Colonic mucosa (tissue), 4 donors: Measurements from ENCODE around the gene SEC16A. TPM values are rescaled to one million over a fixed set of nuclear protein-coding genes. Genes with fewer than 3 reads are reported as not detected.

Source experiments
- DNase-seq: peaks from one replicate; pipeline ENCODE4 v3.0.0-alpha.2; 2020
- H3K27ac ChIP-seq: fragments of 200-600 bp; one replicate; pipeline ENCODE4 v1.8.0; 2021
- H3K27me3 ChIP-seq: fragments of 200-600 bp; one replicate; pipeline ENCODE4 v1.8.0; 2021
- H3K36me3 ChIP-seq: fragments of 200-600 bp; one replicate; pipeline ENCODE4 v1.8.0; 2021
- H3K4me1 ChIP-seq: fragments of 200-600 bp; one replicate; pipeline ENCODE4 v1.8.0; 2021; ENCODE audit warnings: mild to moderate bottlenecking
- H3K4me3 ChIP-seq: fragments of 200-600 bp; one replicate; pipeline ENCODE4 v1.8.0; 2021
- H3K9ac ChIP-seq, 2 donors: one replicate each; pipeline ENCODE4 v1.7.0; 2013; ENCODE audit warnings: control low read depth in 2 of 2, low read depth in 2 of 2, low read length in 2 of 2
- H3K9me3 ChIP-seq: fragments of 200-600 bp; one replicate; pipeline ENCODE4 v1.8.0; 2021
- intact Hi-C: fragments of 100-400 bp; cut with DNase I; formaldehyde crosslinking; loops from one replicate; pipeline ENCODE4 v1.14.1; 2022
- total RNA-seq, 2 donors: library from RNA; stranded (reverse); fragmentation: NEBNext Ultra II Directional in 1 of 2; extraction: Animal tissue kit (Norgen Biotek cat#: 25700) in 1 of 2; gene quantifications; one replicate each; pipeline ENCODE4 v1.2.1, GENCODE V29; 2021
- TF ChIP-seq, protein P1 (sequence below): fragments of 200-600 bp; IDR thresholded peaks from one replicate; pipeline ENCODE4 v1.8.0; 2022; ENCODE audit warnings: antibody characterized with exemption, mild to moderate bottlenecking
- donor health status: healthy.
- donor health status: DM: no; HTN: no; CAD: no.
- donor health status: DM: no; HTN: no; CAD: no.

Gene SEC16A
- total RNA-seq, 2 donors from 2014 or later, result 66.2 to 104 TPM

DNA sequence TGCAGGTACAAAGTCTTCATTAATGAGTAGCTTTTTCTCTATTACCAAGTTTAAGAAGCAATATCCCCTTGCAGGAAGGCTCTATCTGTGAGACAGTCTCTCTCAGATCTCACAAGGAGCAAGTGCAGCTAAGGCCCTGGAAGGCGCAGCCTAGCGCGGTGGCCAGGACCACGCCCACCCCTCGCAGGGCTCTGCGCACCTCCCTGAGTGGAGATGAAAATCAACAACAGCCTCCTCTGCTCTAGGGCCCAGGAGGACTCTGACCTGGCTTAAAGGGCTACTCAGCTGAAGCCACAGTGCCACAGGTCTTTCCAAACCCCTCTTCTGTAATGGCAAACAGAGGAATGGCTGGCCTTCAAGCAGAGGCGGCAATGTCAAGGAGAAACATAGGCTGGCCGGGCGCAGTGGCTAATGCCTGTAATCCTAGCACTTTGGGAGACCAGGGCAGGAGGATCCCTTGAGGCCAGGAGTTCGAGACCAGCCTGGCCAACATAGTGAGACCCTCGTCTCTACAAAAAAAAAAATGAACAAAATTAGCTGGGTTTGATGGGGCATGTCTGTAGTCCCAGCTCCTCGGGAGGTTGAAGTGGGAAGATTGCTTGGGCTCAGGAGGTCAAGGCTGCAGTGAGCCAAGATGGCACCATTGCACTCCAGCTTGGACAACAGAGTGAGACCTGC lies 11.9 kb downstream of the SEC16A start:
- H3K36me3 ChIP-seq, result peaks cover 47% of the 10 kb centered on the region
- H3K27me3 ChIP-seq, result no peaks in the 10 kb centered on the region
- intact Hi-C loops, result no loop called here
- no peak overlapping the region for H3K4me3 ChIP-seq
- no peaks in the 10 kb centered on the region for H3K4me1 ChIP-seq
- no peak overlapping the region for H3K27ac ChIP-seq
- TF ChIP-seq, protein P1, sequence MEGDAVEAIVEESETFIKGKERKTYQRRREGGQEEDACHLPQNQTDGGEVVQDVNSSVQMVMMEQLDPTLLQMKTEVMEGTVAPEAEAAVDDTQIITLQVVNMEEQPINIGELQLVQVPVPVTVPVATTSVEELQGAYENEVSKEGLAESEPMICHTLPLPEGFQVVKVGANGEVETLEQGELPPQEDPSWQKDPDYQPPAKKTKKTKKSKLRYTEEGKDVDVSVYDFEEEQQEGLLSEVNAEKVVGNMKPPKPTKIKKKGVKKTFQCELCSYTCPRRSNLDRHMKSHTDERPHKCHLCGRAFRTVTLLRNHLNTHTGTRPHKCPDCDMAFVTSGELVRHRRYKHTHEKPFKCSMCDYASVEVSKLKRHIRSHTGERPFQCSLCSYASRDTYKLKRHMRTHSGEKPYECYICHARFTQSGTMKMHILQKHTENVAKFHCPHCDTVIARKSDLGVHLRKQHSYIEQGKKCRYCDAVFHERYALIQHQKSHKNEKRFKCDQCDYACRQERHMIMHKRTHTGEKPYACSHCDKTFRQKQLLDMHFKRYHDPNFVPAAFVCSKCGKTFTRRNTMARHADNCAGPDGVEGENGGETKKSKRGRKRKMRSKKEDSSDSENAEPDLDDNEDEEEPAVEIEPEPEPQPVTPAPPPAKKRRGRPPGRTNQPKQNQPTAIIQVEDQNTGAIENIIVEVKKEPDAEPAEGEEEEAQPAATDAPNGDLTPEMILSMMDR, result no peak
- no peak overlapping the region for H3K9ac ChIP-seq
- H3K9me3 ChIP-seq, result no peaks in the 10 kb centered on the region
- no peak for DNase-seq

DNA sequence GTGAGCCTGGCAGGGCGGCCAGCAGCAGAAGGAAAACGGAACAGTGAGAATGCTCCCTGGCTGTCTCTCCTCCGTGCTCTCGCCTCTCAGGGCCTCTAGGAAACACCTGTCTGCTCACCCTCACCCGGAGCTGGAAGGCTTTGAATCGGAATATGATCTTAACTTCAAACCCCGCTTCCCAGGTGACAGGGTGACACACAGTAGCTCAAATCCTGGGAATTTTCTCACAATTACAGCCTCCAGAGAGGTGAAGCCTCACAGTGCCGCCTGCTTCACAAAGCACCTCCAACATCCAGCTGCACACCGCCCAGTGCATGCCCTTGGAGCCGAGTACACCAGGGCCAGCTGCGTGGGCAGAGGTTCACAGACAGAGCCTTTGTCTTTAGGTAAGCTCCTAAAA lies 12.5 kb downstream of the SEC16A start:
- intact Hi-C loops, result no loop called here
- H3K27ac ChIP-seq, result no peak overlapping the region
- no peak overlapping the region for H3K9ac ChIP-seq
- H3K4me1 ChIP-seq, result no peaks in the 10 kb centered on the region
- H3K27me3 ChIP-seq, result no peaks in the 10 kb centered on the region
- no peak for DNase-seq
- no peak overlapping the region for H3K4me3 ChIP-seq
- H3K9me3 ChIP-seq, result no peaks in the 10 kb centered on the region
- peaks cover 47% of the 10 kb centered on the region for H3K36me3 ChIP-seq
- TF ChIP-seq, protein P1, result no peak

DNA sequence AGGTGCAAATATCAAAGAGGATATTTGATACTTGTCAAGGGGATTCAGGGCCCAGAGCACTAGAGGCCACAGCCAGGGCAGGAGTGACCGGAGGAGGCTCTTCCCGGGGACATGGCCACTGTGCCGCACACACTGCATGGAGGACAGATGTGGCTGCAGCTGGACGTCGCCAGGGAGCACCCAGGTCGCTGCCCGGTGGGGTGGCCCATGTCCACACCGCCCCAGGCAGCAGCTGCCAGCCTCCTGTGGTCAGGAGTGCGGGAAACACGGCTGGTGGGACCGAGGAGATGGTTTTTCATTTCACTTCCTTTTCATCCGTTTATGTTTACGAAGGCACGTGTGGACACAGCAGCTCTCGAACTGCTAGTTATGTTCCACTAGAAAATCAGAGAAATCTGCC lies 15.1 kb downstream of the SEC16A start:
- DNase-seq, result no peak
- Histone ChIP-seq H3K9ac (no peak overlapping the region), H3K36me3 (peaks cover 44% of the 10 kb centered on the region), H3K9me3 (no peaks in the 10 kb centered on the region), H3K27me3 (no peaks in the 10 kb centered on the region), H3K4me1 (no peaks in the 10 kb centered on the region), H3K4me3 (no peak overlapping the region), H3K27ac (no peak overlapping the region)
- intact Hi-C loops, result no loop called here
- TF ChIP-seq, protein P1, result no peak

DNA sequence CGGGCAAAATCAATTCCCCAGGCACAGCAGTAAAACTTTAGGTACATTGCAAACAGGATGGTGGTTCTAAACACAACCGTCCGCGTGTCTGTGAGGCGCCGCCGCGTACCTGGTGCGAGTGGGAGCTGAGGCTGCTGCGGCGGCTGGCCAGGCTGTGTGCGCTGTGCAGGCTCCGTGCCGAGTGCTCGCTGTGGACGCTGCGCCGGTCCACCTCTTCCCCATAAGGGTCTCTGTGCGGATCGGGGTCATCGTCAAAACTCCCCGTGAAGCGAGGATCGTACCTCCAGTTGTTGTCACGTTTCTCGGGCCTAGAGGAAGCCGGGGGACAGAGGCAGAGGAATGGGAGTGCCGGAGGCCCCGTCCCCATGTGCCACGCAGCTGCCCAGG lies 16.7 kb downstream of the SEC16A start:
- DNase-seq, result no peak
- no peaks in the 10 kb centered on the region for H3K9me3 ChIP-seq
- no peak overlapping the region for H3K4me3 ChIP-seq
- TF ChIP-seq, protein P1, result no peak
- H3K36me3 ChIP-seq, result peaks cover 51% of the 10 kb centered on the region
- no peaks in the 10 kb centered on the region for H3K27me3 ChIP-seq
- H3K27ac ChIP-seq, result no peak overlapping the region
- H3K4me1 ChIP-seq, result no peaks in the 10 kb centered on the region
- H3K9ac ChIP-seq, result no peak overlapping the region
- intact Hi-C loops, result no loop called here

DNA sequence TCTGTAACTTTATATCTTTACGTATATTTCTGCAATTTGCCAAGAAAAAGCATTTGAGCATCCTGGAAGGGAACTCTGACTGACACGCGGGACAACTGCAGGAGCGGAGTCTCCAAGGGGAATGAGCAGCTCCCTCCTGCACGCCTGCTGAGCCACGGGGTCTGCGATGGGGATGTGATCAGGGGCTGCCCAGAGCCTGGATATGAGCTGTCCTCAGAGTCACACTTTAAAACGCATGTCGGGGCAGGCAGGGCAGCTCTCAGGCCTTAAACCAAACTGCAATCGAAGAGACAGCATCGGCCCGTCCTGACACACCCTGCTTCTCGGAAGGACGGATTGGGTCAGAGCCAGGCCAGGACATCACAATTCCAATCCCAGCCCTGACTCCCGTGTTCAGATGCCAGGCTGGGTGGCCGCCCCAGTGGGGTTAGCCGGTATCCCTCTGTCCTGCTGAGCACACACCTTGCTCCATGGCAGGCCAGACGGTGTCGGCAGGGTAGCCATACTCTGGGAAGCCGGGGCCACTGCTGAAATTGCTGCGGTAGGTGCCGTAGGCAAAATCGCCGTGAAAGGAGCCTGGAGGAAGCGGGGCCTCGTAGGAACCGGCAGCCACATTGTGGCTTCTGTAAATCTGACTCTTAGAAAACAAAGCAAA lies 17.2 kb downstream of the SEC16A start:
- H3K36me3 ChIP-seq, result peaks cover 49% of the 10 kb centered on the region
- no peaks in the 10 kb centered on the region for H3K4me1 ChIP-seq
- H3K27ac ChIP-seq, result no peak overlapping the region
- no peak for DNase-seq
- no peak overlapping the region for H3K4me3 ChIP-seq
- H3K9me3 ChIP-seq, result no peaks in the 10 kb centered on the region
- no peak overlapping the region for H3K9ac ChIP-seq
- intact Hi-C loops, result no loop called here
- H3K27me3 ChIP-seq, result no peaks in the 10 kb centered on the region
- TF ChIP-seq, protein P1, result no peak
